IMR-90 (cell line): ENCODE results near the gene ZMAT2. TPM values are rescaled to one million over a fixed set of nuclear protein-coding genes. Genes with fewer than 3 reads are reported as not detected.

ENCODE experiments used
- ATAC-seq: fragments of 200-7000 bp; cut with Tn5 transposase; 2 replicates; pipeline ENCODE4 v1.9.1; 2020; ENCODE audit warnings: low read depth, mild to moderate bottlenecking, moderate library complexity
- BruUV-seq: library from RNA; stranded (reverse); fragments of 400-500 nt; replicated peaks from 2 replicates; lab custom pipeline; 2021; lab: Mats Ljungman, UMichigan
- CTCF ChIA-PET: fragments of 300-600 bp; formaldehyde crosslinking; extraction: SDS; loops from one replicate; lab custom pipeline; 2021; ENCODE audit warnings: antibody characterized with exemption; lab: Yijun Ruan, JAX
- POLR2A ChIA-PET: fragments of 300-600 bp; sonication (Branson Sonifier 250); formaldehyde crosslinking; loops from one replicate; lab custom pipeline; 2022; ENCODE audit warnings: antibody characterized with exemption; ENCODE audit not compliant: unreplicated experiment; lab: Charles Lee
- DNase-seq: peaks from one replicate; pipeline ENCODE4 v3.0.0; 2013
- H2AFZ ChIP-seq: replicated peaks from 2 replicates; pipeline ENCODE3; 2013; ENCODE audit warnings: low read length, mild to moderate bottlenecking; ENCODE audit not compliant: poor library complexity
- H2AK5ac ChIP-seq: 2 replicates; pipeline ENCODE4 v1.6.1; 2013; ENCODE audit warnings: low read depth, low read length, inconsistent platforms
- H2AK9ac ChIP-seq: replicated peaks from 2 replicates; pipeline ENCODE3; 2013; ENCODE audit warnings: mild to moderate bottlenecking, low read depth, low read length, moderate library complexity; ENCODE audit not compliant: poor library complexity
- H2BK120ac ChIP-seq: 2 replicates; pipeline ENCODE4 v1.6.1; 2013; ENCODE audit warnings: low read depth, low read length, inconsistent platforms
- H2BK15ac ChIP-seq: 3 replicates; pipeline ENCODE4 v1.6.1; 2013; ENCODE audit warnings: low read depth, low read length, inconsistent platforms
- H2BK20ac ChIP-seq: 2 replicates; pipeline ENCODE4 v1.6.1; 2013; ENCODE audit warnings: low read depth, mild to moderate bottlenecking, inconsistent platforms, low read length, moderate library complexity
- H2BK5ac ChIP-seq: 2 replicates; pipeline ENCODE4 v1.6.1; 2013; ENCODE audit warnings: mild to moderate bottlenecking, low read depth, low read length, inconsistent platforms; ENCODE audit not compliant: poor library complexity, severe bottlenecking
- H3K14ac ChIP-seq: replicated peaks from 2 replicates; pipeline ENCODE4 v1.6.1; 2013; ENCODE audit warnings: low read depth, low read length, inconsistent platforms
- H3K18ac ChIP-seq: 2 replicates; pipeline ENCODE4 v1.6.1; 2013; ENCODE audit warnings: low read depth, low read length, control low read depth
- H3K23ac ChIP-seq: 2 replicates; pipeline ENCODE4 v1.6.1; 2013; ENCODE audit warnings: low read depth, low read length, inconsistent platforms
- H3K27ac ChIP-seq: 2 replicates; pipeline ENCODE4 v1.5.1; 2013; ENCODE audit warnings: mild to moderate bottlenecking, control low read depth, low read length; ENCODE audit not compliant: insufficient read depth
- H3K27me3 ChIP-seq: 2 replicates; pipeline ENCODE4 v1.6.1; 2013; ENCODE audit warnings: low read length; ENCODE audit not compliant: control insufficient read depth, insufficient read depth
- H3K36me3 ChIP-seq: 2 replicates; pipeline ENCODE4 v1.6.1; 2013; ENCODE audit warnings: low read length, mixed read lengths; ENCODE audit not compliant: control insufficient read depth, insufficient read depth
- H3K4ac ChIP-seq: 2 replicates; pipeline ENCODE4 v1.6.1; 2013; ENCODE audit warnings: low read depth, low read length, inconsistent platforms
- H3K4me1 ChIP-seq: 2 replicates; pipeline ENCODE4 v1.6.1; 2013; ENCODE audit warnings: low read length, mixed read lengths; ENCODE audit not compliant: control insufficient read depth, insufficient read depth
- H3K4me2 ChIP-seq: 2 replicates; pipeline ENCODE4 v1.6.1; 2013; ENCODE audit warnings: low read depth, mild to moderate bottlenecking, control low read depth, low read length, moderate library complexity
- H3K4me3 ChIP-seq: 2 replicates; pipeline ENCODE4 v1.5.1; 2013; ENCODE audit warnings: low read depth, mild to moderate bottlenecking, control low read depth, low read length, moderate library complexity; ENCODE audit not compliant: insufficient read depth
- H3K56ac ChIP-seq: 2 replicates; pipeline ENCODE4 v1.6.1; 2013; ENCODE audit warnings: low read length, inconsistent platforms; ENCODE audit not compliant: insufficient read depth; ENCODE audit errors: extremely low read depth
- H3K79me1 ChIP-seq, 2 experiments: 2 replicates each; pipeline ENCODE4 v1.6.1; 2013; ENCODE audit warnings: low read length in 2 of 2, inconsistent platforms in 1 of 2, low read depth in 1 of 2
- H3K9ac ChIP-seq: 2 replicates; pipeline ENCODE4 v1.6.1; 2013; ENCODE audit warnings: low read depth, low read length, control low read depth
- H3K9me1 ChIP-seq: 2 replicates; pipeline ENCODE4 v1.6.1; 2013; ENCODE audit warnings: low read length, inconsistent platforms; ENCODE audit not compliant: insufficient read depth
- H3K9me3 ChIP-seq: 2 replicates; pipeline ENCODE4 v1.6.1; 2013; ENCODE audit warnings: low read length; ENCODE audit not compliant: control insufficient read depth, insufficient read depth
- H4K20me1 ChIP-seq: 2 replicates; pipeline ENCODE4 v1.6.1; 2013; ENCODE audit warnings: low read length, inconsistent platforms; ENCODE audit not compliant: insufficient read depth
- H4K5ac ChIP-seq: 2 replicates; pipeline ENCODE4 v1.6.1; 2013; ENCODE audit warnings: mild to moderate bottlenecking, low read depth, low read length, control low read depth
- H4K8ac ChIP-seq, 2 experiments: 2 replicates each; pipeline ENCODE4 v1.6.1; 2013; ENCODE audit warnings: low read depth in 2 of 2, low read length in 2 of 2, control low read depth in 1 of 2, inconsistent platforms in 1 of 2
- H4K91ac ChIP-seq: 2 replicates; pipeline ENCODE4 v1.6.1; 2013; ENCODE audit warnings: low read depth, low read length, inconsistent platforms; ENCODE audit not compliant: insufficient read depth
- BHLHE40 ChIP-seq: fragments of 150-350 bp; IDR thresholded peaks from 2 replicates; pipeline ENCODE4 v1.6.1; 2016; ENCODE audit warnings: mild to moderate bottlenecking, low read depth, low read length
- CEBPB ChIP-seq: IDR thresholded peaks from 2 replicates; pipeline ENCODE4 v1.6.1; 2012; ENCODE audit warnings: low read depth, low read length, improper control_type of control experiment
- CHD1 ChIP-seq: IDR thresholded peaks from 2 replicates; pipeline ENCODE4 v1.6.1; 2012; ENCODE audit warnings: low read depth, low read length, improper control_type of control experiment
- CTCF ChIP-seq: conservative IDR thresholded peaks from 2 replicates; pipeline ENCODE4 v1.5.1; 2012; ENCODE audit warnings: mild to moderate bottlenecking, low read depth, low read length, improper control_type of control experiment
- FOS ChIP-seq: fragments of 150-350 bp; IDR thresholded peaks from 2 replicates; pipeline ENCODE4 v1.6.1; 2016; ENCODE audit warnings: low read depth, low read length
- MAFK ChIP-seq: IDR thresholded peaks from 2 replicates; pipeline ENCODE4 v1.6.1; 2012; ENCODE audit warnings: low read depth, low read length, improper control_type of control experiment
- MAZ ChIP-seq: IDR thresholded peaks from 2 replicates; pipeline ENCODE4 v1.6.1; 2012; ENCODE audit warnings: low read depth, mild to moderate bottlenecking, low read length, improper control_type of control experiment, moderate library complexity, borderline replicate concordance
- MXI1 ChIP-seq: IDR thresholded peaks from 2 replicates; pipeline ENCODE4 v1.6.1; 2012; ENCODE audit warnings: low read depth, mild to moderate bottlenecking, low read length, moderate library complexity, borderline replicate concordance
- NFE2L2 ChIP-seq: fragments of 150-350 bp; IDR thresholded peaks from 2 replicates; pipeline ENCODE4 v1.6.1; 2016; ENCODE audit warnings: low read depth, mild to moderate bottlenecking, low read length
- POLR2A ChIP-seq: IDR thresholded peaks from 2 replicates; pipeline ENCODE4 v1.6.1; 2012; ENCODE audit warnings: mild to moderate bottlenecking, low read depth, low read length
- RAD21 ChIP-seq: IDR thresholded peaks from 2 replicates; pipeline ENCODE4 v1.6.1; 2012; ENCODE audit warnings: low read length, improper control_type of control experiment
- RCOR1 ChIP-seq: IDR thresholded peaks from 2 replicates; pipeline ENCODE4 v1.6.1; 2012; ENCODE audit warnings: mild to moderate bottlenecking, low read length, improper control_type of control experiment; ENCODE audit not compliant: insufficient replicate concordance
- RFX5 ChIP-seq: IDR thresholded peaks from 2 replicates; pipeline ENCODE4 v1.8.0; 2012; ENCODE audit warnings: low read depth, mild to moderate bottlenecking, low read length, moderate library complexity
- SMC3 ChIP-seq: fragments of 150-350 bp; IDR thresholded peaks from 2 replicates; pipeline ENCODE4 v1.6.1; 2016; ENCODE audit warnings: low read depth, mild to moderate bottlenecking, antibody characterized with exemption, low read length, moderate library complexity
- WGBS, 2 experiments: methylation state at CpG; one replicate each; pipeline versions ENCODE4 v1.1.5 to v1.1.7; 2013; ENCODE audit warnings: missing lambda C conversion rate in 2 of 2; ENCODE audit not compliant: insufficient read length in 1 of 2; ENCODE audit errors: extremely low coverage in 2 of 2; 5-methylcytosine and 5-hydroxymethylcytosine counted together
- dilution Hi-C: fragments of 300-500 bp; cut with HindIII; formaldehyde crosslinking; loops from one replicate; pipeline ENCODE4 v1.14.3; 2018; ENCODE audit warnings: low sequenced_read_pairs; ENCODE audit not compliant: unreplicated experiment
- in situ Hi-C: fragments of 300-500 bp; cut with MboI; formaldehyde crosslinking; loops from 3 replicates; pipeline ENCODE4 v1.14.3; 2019; ENCODE audit warnings: low sequenced_read_pairs, inconsistent platforms, mixed read lengths
- intact Hi-C: fragments of 100-400 bp; cut with micrococcal nuclease; formaldehyde crosslinking; loops from 2 replicates; pipeline ENCODE4 v1.10.0; 2022
- polyA plus RNA-seq, 3 experiments: library from polyadenylated mRNA; depleted of rRNA; stranded (reverse); fragments of >200 nt; gene quantifications; 2 replicates each; pipeline ENCODE4 v1.2.3, GENCODE V29; 2012; ENCODE audit warnings: low replicate concordance in 1 of 3
- total RNA-seq: library from RNA; depleted of rRNA; stranded (reverse); fragments of >200 nt; gene quantifications from 2 replicates; pipeline ENCODE4 v1.2.3, GENCODE V29; 2012
- TF ChIP-seq, protein P1 (sequence below): fragments of 150-350 bp; IDR thresholded peaks from 2 replicates; pipeline ENCODE4 v1.6.1; 2017; ENCODE audit warnings: mild to moderate bottlenecking, antibody characterized with exemption, low read length, low read depth
- TF ChIP-seq, protein P2 (sequence below): fragments of 150-350 bp; IDR thresholded peaks from 2 replicates; pipeline ENCODE4 v1.6.1; 2016; ENCODE audit warnings: low read depth, mild to moderate bottlenecking, low read length, moderate library complexity, borderline replicate concordance

The ZMAT2 gene
- total and polyA plus RNA-seq, 2 of the 4 experiments (the other 2 are of a cell fraction): 16.3 to 41.2 TPM

DNA sequence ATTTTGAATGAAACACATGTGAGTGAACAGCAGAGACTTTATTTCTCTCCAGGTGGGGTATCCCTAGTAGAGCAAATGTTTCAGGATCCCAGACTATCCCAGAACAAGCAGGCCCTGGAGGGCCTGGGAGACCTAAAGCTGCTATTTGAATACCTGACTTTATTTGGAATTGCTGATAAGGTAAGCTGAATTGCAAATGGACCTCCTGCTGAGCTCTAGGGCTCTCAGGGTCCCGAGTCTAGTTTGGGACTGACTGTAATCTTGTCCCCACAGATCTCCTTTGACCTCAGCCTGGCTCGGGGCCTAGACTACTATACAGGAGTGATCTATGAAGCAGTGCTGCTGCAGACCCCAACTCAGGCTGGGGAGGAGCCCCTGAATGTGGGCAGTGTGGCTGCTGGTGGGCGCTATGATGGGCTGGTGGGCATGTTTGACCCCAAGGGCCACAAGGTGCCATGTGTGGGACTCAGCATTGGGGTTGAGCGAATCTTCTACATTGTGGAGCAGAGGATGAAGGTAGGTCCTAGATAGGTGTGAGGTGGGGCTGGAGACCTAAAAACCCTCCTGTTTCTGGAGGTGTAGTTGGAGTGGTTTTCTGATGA, 3.3 kb upstream of the ZMAT2 start:
- DNase-seq: no peak
- H2BK5ac ChIP-seq: no peak overlapping the region
- no peak for TF ChIP-seq RAD21
- no peak for TF ChIP-seq RFX5
- TF ChIP-seq, protein P1, sequence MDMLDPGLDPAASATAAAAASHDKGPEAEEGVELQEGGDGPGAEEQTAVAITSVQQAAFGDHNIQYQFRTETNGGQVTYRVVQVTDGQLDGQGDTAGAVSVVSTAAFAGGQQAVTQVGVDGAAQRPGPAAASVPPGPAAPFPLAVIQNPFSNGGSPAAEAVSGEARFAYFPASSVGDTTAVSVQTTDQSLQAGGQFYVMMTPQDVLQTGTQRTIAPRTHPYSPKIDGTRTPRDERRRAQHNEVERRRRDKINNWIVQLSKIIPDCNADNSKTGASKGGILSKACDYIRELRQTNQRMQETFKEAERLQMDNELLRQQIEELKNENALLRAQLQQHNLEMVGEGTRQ: no peak
- TF ChIP-seq SMC3: no peak
- no peak for TF ChIP-seq FOS
- TF ChIP-seq MAFK: no peak
- no peak for TF ChIP-seq CTCF
- no peak for TF ChIP-seq CEBPB
- no peak for TF ChIP-seq MXI1
- no peak for TF ChIP-seq MAZ
- TF ChIP-seq, protein P2, sequence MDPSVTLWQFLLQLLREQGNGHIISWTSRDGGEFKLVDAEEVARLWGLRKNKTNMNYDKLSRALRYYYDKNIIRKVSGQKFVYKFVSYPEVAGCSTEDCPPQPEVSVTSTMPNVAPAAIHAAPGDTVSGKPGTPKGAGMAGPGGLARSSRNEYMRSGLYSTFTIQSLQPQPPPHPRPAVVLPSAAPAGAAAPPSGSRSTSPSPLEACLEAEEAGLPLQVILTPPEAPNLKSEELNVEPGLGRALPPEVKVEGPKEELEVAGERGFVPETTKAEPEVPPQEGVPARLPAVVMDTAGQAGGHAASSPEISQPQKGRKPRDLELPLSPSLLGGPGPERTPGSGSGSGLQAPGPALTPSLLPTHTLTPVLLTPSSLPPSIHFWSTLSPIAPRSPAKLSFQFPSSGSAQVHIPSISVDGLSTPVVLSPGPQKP: no peak
- TF ChIP-seq RCOR1: no peak
- no peak for TF ChIP-seq NFE2L2
- TF ChIP-seq CHD1: no peak
- TF ChIP-seq BHLHE40: no peak
- TF ChIP-seq POLR2A: no peak
- H4K5ac ChIP-seq: no peak overlapping the region
- no peak overlapping the region for H4K91ac ChIP-seq
- H3K14ac ChIP-seq: no peak overlapping the region
- no peak overlapping the region for H4K8ac ChIP-seq
- H2BK120ac ChIP-seq: no peak overlapping the region
- H3K56ac ChIP-seq: no peak overlapping the region
- dilution Hi-C loops (no loop called here), intact Hi-C loops (loop anchor here (10.0 kb wide), 1 partner anchor 452 kb away; no protein-coding TSS in a partner anchor), in situ Hi-C loops (loop anchor here (25.0 kb wide), 1 partner anchor 890 kb away; no protein-coding TSS in a partner anchor)
- no peak overlapping the region for H2AFZ ChIP-seq
- CTCF ChIA-PET: no interaction called here
- H3K27ac ChIP-seq: no peak overlapping the region
- H3K9me3 ChIP-seq: no peaks in the 10 kb centered on the region
- H2BK15ac ChIP-seq: no peak overlapping the region
- no TSS peak for BruUV-seq
- H3K23ac ChIP-seq: no peak overlapping the region
- H3K4me3 ChIP-seq: no peak overlapping the region
- no peak overlapping the region for H3K4me2 ChIP-seq
- no peak overlapping the region for H3K9ac ChIP-seq
- peaks cover 3% of the 10 kb centered on the region; the same call in 1 of the 2 replicates for H3K4me1 ChIP-seq
- no peaks in the 10 kb centered on the region for H4K20me1 ChIP-seq
- no peak overlapping the region for H3K4ac ChIP-seq
- WGBS, 2 experiments: no CpG with 5 or more reads among the region's 4 CpGs
- H2BK20ac ChIP-seq: no peak overlapping the region
- no peak overlapping the region for H2AK9ac ChIP-seq
- POLR2A ChIA-PET: no interaction called here
- H3K27me3 ChIP-seq: no peaks in the 10 kb centered on the region
- H3K18ac ChIP-seq: no peak overlapping the region
- H3K79me1 ChIP-seq: peaks cover 38 to 47% of the 10 kb centered on the region in 2 experiments
- no peak overlapping the region for H2AK5ac ChIP-seq
- H3K9me1 ChIP-seq: 0 out of 2 replicates have a peak, but pooled peaks cover 3% of the 10 kb centered on the region
- peaks cover 45% of the 10 kb centered on the region for H3K36me3 ChIP-seq
- no peak for ATAC-seq
